Measurements from ENCODE around the gene GDPD3.

GDPD3 gene

GRCh38 chr16:30152517-30152916 is 39.2 kb upstream of the GDPD3 start:
- DNase-seq (ENCODE audit: low read depth in 1 of 2, low spot score in 1 of 2), result no peak
- no peaks in the 10 kb centered on the region for H3K27me3 ChIP-seq (ENCODE audit: insufficient read depth, poor library complexity, severe bottlenecking)
- TF ChIP-seq POLR2AphosphoS5 (IDR thresholded peaks at IDR 0.05; ENCODE audit: low read depth), result no peak
- TF ChIP-seq GABPA (IDR thresholded peaks at IDR 0.05; ENCODE audit: low read depth), result no peak
- TF ChIP-seq SPI1 (IDR thresholded peaks at IDR 0.05; ENCODE audit: borderline replicate concordance, low read depth), result no peak
- H3K27ac ChIP-seq (replicated peaks), result no peak overlapping the region
- H3K4me3 ChIP-seq (replicated peaks; ENCODE audit: insufficient read depth, low read length), result no peak overlapping the region

GRCh38 chr16:30151091-30151490 is 37.8 kb upstream of the GDPD3 start:
- no peak overlapping the region for H3K4me3 ChIP-seq (replicated peaks; ENCODE audit: insufficient read depth, low read length)
- H3K27me3 ChIP-seq (ENCODE audit: insufficient read depth, poor library complexity, severe bottlenecking), result no peaks in the 10 kb centered on the region
- no peak overlapping the region for H3K27ac ChIP-seq (replicated peaks)
- TF ChIP-seq POLR2AphosphoS5 (IDR thresholded peaks at IDR 0.05; ENCODE audit: low read depth) (no peak), SPI1 (IDR thresholded peaks at IDR 0.05; ENCODE audit: borderline replicate concordance, low read depth) (no peak)
- DNase-seq (ENCODE audit: low read depth in 1 of 2, low spot score in 1 of 2), result no peak

GRCh38 chr16:30149250-30149930 is 36.1 kb upstream of the GDPD3 start:
- H3K27me3 ChIP-seq (ENCODE audit: insufficient read depth, poor library complexity, severe bottlenecking), result no peaks in the 10 kb centered on the region
- TF ChIP-seq CTCF (IDR thresholded peaks at IDR 0.05; ENCODE audit: insufficient read depth, low read length) (no peak), REST (IDR thresholded peaks at IDR 0.05; ENCODE audit: insufficient replicate concordance, low read depth) (peak; percentile 70), POLR2AphosphoS5 (IDR thresholded peaks at IDR 0.05; ENCODE audit: low read depth) (no peak), GABPA (IDR thresholded peaks at IDR 0.05; ENCODE audit: low read depth) (no peak), SPI1 (IDR thresholded peaks at IDR 0.05; ENCODE audit: borderline replicate concordance, low read depth) (peak; percentile 8; the same call in 1 of the 2 replicates)
- peak overlapping the region; percentile 56 for H3K27ac ChIP-seq (replicated peaks)
- DNase-seq (ENCODE audit: low read depth in 1 of 2, low spot score in 1 of 2), result peak; percentile 79 to 84
- H3K4me3 ChIP-seq (replicated peaks; ENCODE audit: insufficient read depth, low read length), result no peak overlapping the region

GRCh38 chr16:30147843-30148510 is 34.6 kb upstream of the GDPD3 start:
- DNase-seq (ENCODE audit: low read depth in 1 of 2, low spot score in 1 of 2), result no peak
- no peaks in the 10 kb centered on the region for H3K27me3 ChIP-seq (ENCODE audit: insufficient read depth, poor library complexity, severe bottlenecking)

More at GRCh38 chr16:30147843-30148510, 34.6 kb upstream of the GDPD3 start:
- peak overlapping the region; percentile 10 for H3K27ac ChIP-seq (replicated peaks)
- no peak overlapping the region for H3K4me3 ChIP-seq (replicated peaks; ENCODE audit: insufficient read depth, low read length)
- TF ChIP-seq REST (IDR thresholded peaks at IDR 0.05; ENCODE audit: insufficient replicate concordance, low read depth), result no peak
- no peak for TF ChIP-seq POLR2AphosphoS5 (IDR thresholded peaks at IDR 0.05; ENCODE audit: low read depth)
- TF ChIP-seq GABPA (IDR thresholded peaks at IDR 0.05; ENCODE audit: low read depth), result no peak
- TF ChIP-seq CTCF (IDR thresholded peaks at IDR 0.05; ENCODE audit: insufficient read depth, low read length), result no peak
- no peak for TF ChIP-seq SPI1 (IDR thresholded peaks at IDR 0.05; ENCODE audit: borderline replicate concordance, low read depth)

Measured in HL-60 (cell line).